Measurements from ENCODE around the gene TNFAIP8. TPM values are rescaled to one million over a fixed set of nuclear protein-coding genes. Genes with fewer than 3 reads are reported as not detected.

The TNFAIP8 gene
- polyA plus RNA-seq, 1 of the 3 experiments (the other 2 are of a cell fraction), result 31.3 TPM

DNA sequence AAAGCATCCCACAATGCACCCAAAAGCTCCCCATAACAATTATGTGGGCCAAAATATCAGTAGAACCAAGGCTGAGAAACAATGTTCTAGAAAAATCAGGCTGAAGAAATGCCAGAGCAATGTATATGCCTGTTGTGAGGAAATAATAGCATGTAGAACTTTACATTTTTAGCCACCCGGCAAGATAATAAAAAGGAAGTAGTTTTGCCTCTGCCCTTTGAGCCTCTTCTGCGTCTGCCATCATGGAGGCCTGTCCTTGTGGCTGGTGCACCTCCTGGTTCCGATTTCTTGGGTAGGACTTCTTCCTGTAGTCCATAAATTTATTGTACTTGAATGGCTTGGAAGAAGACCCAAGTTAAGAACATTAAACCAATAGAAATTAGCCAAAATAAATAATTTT is 38.9 kb upstream of the TNFAIP8 start:
- Histone ChIP-seq H3K36me3 (replicated peaks in 1 of 2; ENCODE audit: control insufficient read depth in 1 of 2, insufficient read depth in 2 of 2, low read length in 1 of 2) (peaks cover 0 to 4% of the 10 kb centered on the region in 2 experiments), H3K79me2 (ENCODE audit: insufficient read depth) (peaks cover 34% of the 10 kb centered on the region), H3F3A (replicated peaks; ENCODE audit: insufficient read depth) (no peaks in the 10 kb centered on the region), H2AFZ (ENCODE audit: low read depth) (no peak overlapping the region), H3K4me2 (no peak overlapping the region), H3K9me3 (no peaks in the 10 kb centered on the region), H3K27ac (ENCODE audit: low read depth in 2 of 2, low read length in 1 of 2) (no peak overlapping the region), H3K9me2 (no peaks in the 10 kb centered on the region), H4K20me1 (ENCODE audit: insufficient read depth) (no peaks in the 10 kb centered on the region), H3K9ac (no peak overlapping the region), H3K4me3 (ENCODE audit: low read depth in 2 of 2, low read length in 1 of 2) (no peak overlapping the region), H3K27me3 (ENCODE audit: insufficient read depth) (no peaks in the 10 kb centered on the region), H3K4me1 (ENCODE audit: control insufficient read depth in 1 of 2, insufficient read depth in 2 of 2, low read depth in 1 of 2, low read length in 1 of 2) (peaks cover 6 to 15% of the 10 kb centered on the region in 2 experiments; a peak in 2 of 4 replicates)
- WGBS (ENCODE audit: low lambda C conversion rate), result 99% methylated on average over 3 of the region's 3 CpGs
- no peak for TF ChIP-seq GABPA (IDR thresholded peaks at IDR 0.05; ENCODE audit: low read depth)
- no peak for TF ChIP-seq EP300 (IDR thresholded peaks at IDR 0.05; ENCODE audit: borderline replicate concordance in 1 of 2, low read depth in 1 of 2, low read length in 1 of 2)
- TF ChIP-seq NRF1 (IDR thresholded peaks at IDR 0.05; ENCODE audit: low read depth, low read length), result no peak
- no peak for TF ChIP-seq MXI1 (IDR thresholded peaks at IDR 0.05; ENCODE audit: low read depth, low read length)
- TF ChIP-seq RAD21 (IDR thresholded peaks at IDR 0.05; ENCODE audit: low read length), result no peak
- no peak for TF ChIP-seq RCOR1 (IDR thresholded peaks at IDR 0.05; ENCODE audit: low read length)
- no peak for TF ChIP-seq FOXJ3 (CRISPR knock-in tag; IDR thresholded peaks at IDR 0.05)
- no peak for TF ChIP-seq TEAD4 (IDR thresholded peaks at IDR 0.05; ENCODE audit: borderline replicate concordance, insufficient read depth)
- ChIA-PET POLR2A (no interaction called here), CTCF (interaction anchor here (2.0 kb wide), 1 partner anchor 95 kb away, joined by 11 read pairs; no protein-coding TSS in a partner anchor)
- DNase-seq, result no peak

DNA sequence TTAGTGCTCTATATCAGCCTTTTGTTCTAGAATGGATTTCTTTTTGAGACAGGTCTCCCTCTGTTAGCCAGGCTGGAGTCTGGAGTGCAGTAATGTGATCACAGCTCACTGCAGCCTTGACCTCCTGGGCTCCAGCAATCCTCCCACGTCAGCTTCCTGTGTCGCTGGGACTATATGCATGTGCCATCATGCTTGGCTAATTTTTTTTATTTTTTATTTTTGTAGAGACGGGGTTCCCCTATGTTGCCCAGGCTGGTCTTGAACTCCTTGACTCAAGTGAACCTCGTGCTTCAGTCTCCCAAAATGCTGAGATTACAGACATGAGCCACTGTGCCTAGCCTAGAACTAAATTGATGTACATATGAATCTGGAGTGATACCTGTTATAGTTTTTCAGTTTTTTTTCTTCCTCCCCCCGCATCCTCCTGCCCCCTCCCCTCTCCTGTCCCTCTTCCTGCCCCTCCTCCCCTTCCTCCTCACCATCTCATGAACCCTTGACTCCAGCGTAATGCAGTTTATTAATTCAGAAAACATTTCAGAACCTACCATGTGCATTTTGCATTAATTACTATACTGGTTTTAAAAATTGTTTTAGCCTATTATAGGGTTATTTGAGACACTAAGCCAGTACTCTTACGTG is 37.4 kb upstream of the TNFAIP8 start:
- peaks cover 0 to 4% of the 10 kb centered on the region in 2 experiments for H3K36me3 ChIP-seq (replicated peaks in 1 of 2; ENCODE audit: control insufficient read depth in 1 of 2, insufficient read depth in 2 of 2, low read length in 1 of 2)
- no peak overlapping the region for H2AFZ ChIP-seq (ENCODE audit: low read depth)
- H3K27me3 ChIP-seq (ENCODE audit: insufficient read depth), result no peaks in the 10 kb centered on the region
- 94% methylated on average over 7 of the region's 7 CpGs for WGBS (ENCODE audit: low lambda C conversion rate)
- TF ChIP-seq RCOR1 (IDR thresholded peaks at IDR 0.05; ENCODE audit: low read length) (no peak), TCF12 (IDR thresholded peaks at IDR 0.05) (no peak), YY1 (IDR thresholded peaks at IDR 0.05; ENCODE audit: low read depth) (no peak), CHD2 (IDR thresholded peaks at IDR 0.05; ENCODE audit: low read length, partially characterized antibody) (no peak), GATA2 (CRISPR knock-in tag; IDR thresholded peaks at IDR 0.05) (no peak), MXI1 (IDR thresholded peaks at IDR 0.05; ENCODE audit: low read depth, low read length) (no peak), JUND (IDR thresholded peaks at IDR 0.05) (no peak), RXRA (IDR thresholded peaks at IDR 0.05; ENCODE audit: borderline replicate concordance, low read depth) (no peak), GABPA (IDR thresholded peaks at IDR 0.05; ENCODE audit: low read depth) (no peak), RFX5 (IDR thresholded peaks at IDR 0.05; ENCODE audit: low read length) (no peak)
- TF ChIP-seq, protein P1, sequence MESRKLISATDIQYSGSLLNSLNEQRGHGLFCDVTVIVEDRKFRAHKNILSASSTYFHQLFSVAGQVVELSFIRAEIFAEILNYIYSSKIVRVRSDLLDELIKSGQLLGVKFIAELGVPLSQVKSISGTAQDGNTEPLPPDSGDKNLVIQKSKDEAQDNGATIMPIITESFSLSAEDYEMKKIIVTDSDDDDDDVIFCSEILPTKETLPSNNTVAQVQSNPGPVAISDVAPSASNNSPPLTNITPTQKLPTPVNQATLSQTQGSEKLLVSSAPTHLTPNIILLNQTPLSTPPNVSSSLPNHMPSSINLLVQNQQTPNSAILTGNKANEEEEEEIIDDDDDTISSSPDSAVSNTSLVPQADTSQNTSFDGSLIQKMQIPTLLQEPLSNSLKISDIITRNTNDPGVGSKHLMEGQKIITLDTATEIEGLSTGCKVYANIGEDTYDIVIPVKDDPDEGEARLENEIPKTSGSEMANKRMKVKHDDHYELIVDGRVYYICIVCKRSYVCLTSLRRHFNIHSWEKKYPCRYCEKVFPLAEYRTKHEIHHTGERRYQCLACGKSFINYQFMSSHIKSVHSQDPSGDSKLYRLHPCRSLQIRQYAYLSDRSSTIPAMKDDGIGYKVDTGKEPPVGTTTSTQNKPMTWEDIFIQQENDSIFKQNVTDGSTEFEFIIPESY (IDR thresholded peaks at IDR 0.05; ENCODE audit: borderline replicate concordance, low read depth), result no peak
- TF ChIP-seq, protein P2, sequence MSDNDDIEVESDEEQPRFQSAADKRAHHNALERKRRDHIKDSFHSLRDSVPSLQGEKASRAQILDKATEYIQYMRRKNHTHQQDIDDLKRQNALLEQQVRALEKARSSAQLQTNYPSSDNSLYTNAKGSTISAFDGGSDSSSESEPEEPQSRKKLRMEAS (IDR thresholded peaks at IDR 0.05; ENCODE audit: low read depth), result no peak
- TF ChIP-seq, protein P3, sequence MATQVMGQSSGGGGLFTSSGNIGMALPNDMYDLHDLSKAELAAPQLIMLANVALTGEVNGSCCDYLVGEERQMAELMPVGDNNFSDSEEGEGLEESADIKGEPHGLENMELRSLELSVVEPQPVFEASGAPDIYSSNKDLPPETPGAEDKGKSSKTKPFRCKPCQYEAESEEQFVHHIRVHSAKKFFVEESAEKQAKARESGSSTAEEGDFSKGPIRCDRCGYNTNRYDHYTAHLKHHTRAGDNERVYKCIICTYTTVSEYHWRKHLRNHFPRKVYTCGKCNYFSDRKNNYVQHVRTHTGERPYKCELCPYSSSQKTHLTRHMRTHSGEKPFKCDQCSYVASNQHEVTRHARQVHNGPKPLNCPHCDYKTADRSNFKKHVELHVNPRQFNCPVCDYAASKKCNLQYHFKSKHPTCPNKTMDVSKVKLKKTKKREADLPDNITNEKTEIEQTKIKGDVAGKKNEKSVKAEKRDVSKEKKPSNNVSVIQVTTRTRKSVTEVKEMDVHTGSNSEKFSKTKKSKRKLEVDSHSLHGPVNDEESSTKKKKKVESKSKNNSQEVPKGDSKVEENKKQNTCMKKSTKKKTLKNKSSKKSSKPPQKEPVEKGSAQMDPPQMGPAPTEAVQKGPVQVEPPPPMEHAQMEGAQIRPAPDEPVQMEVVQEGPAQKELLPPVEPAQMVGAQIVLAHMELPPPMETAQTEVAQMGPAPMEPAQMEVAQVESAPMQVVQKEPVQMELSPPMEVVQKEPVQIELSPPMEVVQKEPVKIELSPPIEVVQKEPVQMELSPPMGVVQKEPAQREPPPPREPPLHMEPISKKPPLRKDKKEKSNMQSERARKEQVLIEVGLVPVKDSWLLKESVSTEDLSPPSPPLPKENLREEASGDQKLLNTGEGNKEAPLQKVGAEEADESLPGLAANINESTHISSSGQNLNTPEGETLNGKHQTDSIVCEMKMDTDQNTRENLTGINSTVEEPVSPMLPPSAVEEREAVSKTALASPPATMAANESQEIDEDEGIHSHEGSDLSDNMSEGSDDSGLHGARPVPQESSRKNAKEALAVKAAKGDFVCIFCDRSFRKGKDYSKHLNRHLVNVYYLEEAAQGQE (IDR thresholded peaks at IDR 0.05; ENCODE audit: low read depth, low read length), result no peak
- TF ChIP-seq, protein P4, sequence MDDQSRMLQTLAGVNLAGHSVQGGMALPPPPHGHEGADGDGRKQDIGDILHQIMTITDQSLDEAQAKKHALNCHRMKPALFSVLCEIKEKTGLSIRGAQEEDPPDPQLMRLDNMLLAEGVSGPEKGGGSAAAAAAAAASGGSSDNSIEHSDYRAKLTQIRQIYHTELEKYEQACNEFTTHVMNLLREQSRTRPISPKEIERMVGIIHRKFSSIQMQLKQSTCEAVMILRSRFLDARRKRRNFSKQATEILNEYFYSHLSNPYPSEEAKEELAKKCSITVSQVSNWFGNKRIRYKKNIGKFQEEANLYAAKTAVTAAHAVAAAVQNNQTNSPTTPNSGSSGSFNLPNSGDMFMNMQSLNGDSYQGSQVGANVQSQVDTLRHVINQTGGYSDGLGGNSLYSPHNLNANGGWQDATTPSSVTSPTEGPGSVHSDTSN (IDR thresholded peaks at IDR 0.05), result no peak
- no peaks in the 10 kb centered on the region for H3K9me3 ChIP-seq
- H3K9ac ChIP-seq, result no peak overlapping the region
- H3K9me2 ChIP-seq, result no peaks in the 10 kb centered on the region
- H3F3A ChIP-seq (replicated peaks; ENCODE audit: insufficient read depth), result peaks cover 7% of the 10 kb centered on the region
- peaks cover 44% of the 10 kb centered on the region for H3K79me2 ChIP-seq (ENCODE audit: insufficient read depth)
- H3K4me3 ChIP-seq (ENCODE audit: low read depth in 2 of 2, low read length in 1 of 2), result no peak overlapping the region
- CTCF ChIA-PET, result interaction anchor here (0.6 kb wide), 1 partner anchor 330 kb away, joined by 3 read pairs; no protein-coding TSS in a partner anchor
- H3K4me1 ChIP-seq (ENCODE audit: control insufficient read depth in 1 of 2, insufficient read depth in 2 of 2, low read depth in 1 of 2, low read length in 1 of 2), result peaks cover 9 to 29% of the 10 kb centered on the region in 2 experiments; a peak in 3 of 4 replicates
- DNase-seq, result no peak
- POLR2A ChIA-PET, result no interaction called here
- no peaks in the 10 kb centered on the region for H4K20me1 ChIP-seq (ENCODE audit: insufficient read depth)
- H3K27ac ChIP-seq (ENCODE audit: low read depth in 2 of 2, low read length in 1 of 2), result no peak overlapping the region
- H3K4me2 ChIP-seq, result no peak overlapping the region

All from SK-N-SH (cell line).